AG04449 (cell line): ENCODE measurements around the gene ZRANB3.

ENCODE experiments used
- CTCF ChIA-PET: fragments of 350-600 bp; formaldehyde crosslinking; extraction: SDS; loops from one replicate; lab custom pipeline; 2021; ENCODE audit warnings: antibody characterized with exemption; lab: Yijun Ruan, JAX
- POLR2A ChIA-PET: fragments of 400-600, 350-600 bp; formaldehyde crosslinking; extraction: SDS; loops from one replicate; lab custom pipeline; 2020; ENCODE audit warnings: antibody characterized with exemption, inconsistent platforms; lab: Yijun Ruan, JAX
- DNase-seq: peaks from one replicate; pipeline ENCODE4 v3.0.0-alpha.2; 2010; ENCODE audit warnings: low read depth, low spot score
- H3K4me3 ChIP-seq: 2 replicates; pipeline ENCODE4 v1.5.1; 2011; ENCODE audit warnings: low read depth, mild to moderate bottlenecking, control low read depth, low read length
- TF ChIP-seq, protein P1 (sequence below): IDR thresholded peaks from one replicate; pipeline ENCODE4 v1.5.1; 2011; ENCODE audit warnings: mild to moderate bottlenecking, moderate library complexity, low read length, control low read depth, inconsistent platforms; ENCODE audit not compliant: insufficient read depth; ENCODE audit errors: missing control alignments

The ZRANB3 gene

DNA sequence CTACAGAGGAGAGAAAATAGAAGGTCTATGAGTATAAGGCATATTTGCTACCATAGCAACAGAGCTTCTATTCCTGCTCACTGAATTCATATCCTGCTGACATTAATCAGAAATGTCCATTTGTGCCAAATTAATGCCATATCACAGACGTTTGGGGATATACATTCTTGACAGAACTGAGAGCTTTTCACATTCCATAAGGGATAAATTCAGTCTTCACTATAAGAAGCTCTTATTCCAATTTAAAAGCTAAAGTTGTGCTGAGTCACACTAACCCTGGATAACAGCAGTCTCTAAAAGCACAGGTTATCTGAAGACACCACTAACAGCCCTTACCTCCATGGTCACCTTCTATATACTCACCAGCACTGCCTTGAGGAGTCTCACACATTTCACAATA lies 300.9 kb downstream of the ZRANB3 start:
- POLR2A ChIA-PET = no interaction called here
- CTCF ChIA-PET = interaction anchor here (0.9 kb wide), 1 partner anchor 12 kb away, joined by 3 read pairs; no protein-coding TSS in a partner anchor

DNA sequence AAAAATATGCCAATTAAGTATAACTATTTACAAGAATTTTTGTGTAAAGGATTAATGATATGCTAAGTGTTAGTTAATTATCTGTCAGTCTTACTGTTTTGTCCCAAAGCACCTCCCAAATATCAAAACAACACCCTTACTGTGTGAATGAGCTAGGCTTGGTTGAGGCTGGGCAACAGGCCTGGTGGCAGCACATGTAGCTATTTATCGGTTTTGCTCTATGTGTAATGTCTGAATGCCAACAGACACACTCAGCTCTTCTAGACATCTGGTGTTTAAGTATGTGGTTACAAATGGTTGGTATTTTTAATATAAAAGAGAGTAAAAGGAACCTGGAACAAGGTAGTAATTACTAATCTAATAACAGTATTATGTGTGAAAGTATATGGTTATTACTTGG lies 303.6 kb downstream of the ZRANB3 start:
- POLR2A ChIA-PET = no interaction called here
- DNase-seq = no peak
- CTCF ChIA-PET = no interaction called here
- TF ChIP-seq, protein P1, sequence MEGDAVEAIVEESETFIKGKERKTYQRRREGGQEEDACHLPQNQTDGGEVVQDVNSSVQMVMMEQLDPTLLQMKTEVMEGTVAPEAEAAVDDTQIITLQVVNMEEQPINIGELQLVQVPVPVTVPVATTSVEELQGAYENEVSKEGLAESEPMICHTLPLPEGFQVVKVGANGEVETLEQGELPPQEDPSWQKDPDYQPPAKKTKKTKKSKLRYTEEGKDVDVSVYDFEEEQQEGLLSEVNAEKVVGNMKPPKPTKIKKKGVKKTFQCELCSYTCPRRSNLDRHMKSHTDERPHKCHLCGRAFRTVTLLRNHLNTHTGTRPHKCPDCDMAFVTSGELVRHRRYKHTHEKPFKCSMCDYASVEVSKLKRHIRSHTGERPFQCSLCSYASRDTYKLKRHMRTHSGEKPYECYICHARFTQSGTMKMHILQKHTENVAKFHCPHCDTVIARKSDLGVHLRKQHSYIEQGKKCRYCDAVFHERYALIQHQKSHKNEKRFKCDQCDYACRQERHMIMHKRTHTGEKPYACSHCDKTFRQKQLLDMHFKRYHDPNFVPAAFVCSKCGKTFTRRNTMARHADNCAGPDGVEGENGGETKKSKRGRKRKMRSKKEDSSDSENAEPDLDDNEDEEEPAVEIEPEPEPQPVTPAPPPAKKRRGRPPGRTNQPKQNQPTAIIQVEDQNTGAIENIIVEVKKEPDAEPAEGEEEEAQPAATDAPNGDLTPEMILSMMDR = no peak
- H3K4me3 ChIP-seq = no peak overlapping the region

More for the DNA sequence above, 300.9 kb downstream of the ZRANB3 start:
- TF ChIP-seq, protein P1 = no peak
- no peak overlapping the region for H3K4me3 ChIP-seq
- DNase-seq = no peak

DNA sequence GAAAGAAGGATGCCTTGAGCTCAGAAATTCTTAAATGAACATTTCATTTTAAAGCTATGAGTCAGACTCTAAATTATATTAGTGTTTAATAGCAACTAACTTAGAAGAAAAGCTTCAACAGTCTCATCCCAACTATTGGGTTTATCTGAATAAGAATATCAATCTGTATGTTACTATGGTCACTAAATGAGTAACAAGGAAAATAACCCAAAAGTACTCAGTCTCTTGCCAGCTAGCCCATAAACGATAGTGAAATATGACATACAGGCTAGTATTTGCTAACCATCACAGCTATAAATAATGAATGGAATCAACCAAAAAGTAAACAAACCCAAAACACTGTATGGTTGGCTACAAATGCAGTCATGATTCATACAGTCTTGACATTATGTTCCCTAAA lies 304.1 kb downstream of the ZRANB3 start:
- no peak overlapping the region for H3K4me3 ChIP-seq
- no peak for DNase-seq
- POLR2A ChIA-PET = no interaction called here
- TF ChIP-seq, protein P1 = no peak
- CTCF ChIA-PET = no interaction called here

DNA sequence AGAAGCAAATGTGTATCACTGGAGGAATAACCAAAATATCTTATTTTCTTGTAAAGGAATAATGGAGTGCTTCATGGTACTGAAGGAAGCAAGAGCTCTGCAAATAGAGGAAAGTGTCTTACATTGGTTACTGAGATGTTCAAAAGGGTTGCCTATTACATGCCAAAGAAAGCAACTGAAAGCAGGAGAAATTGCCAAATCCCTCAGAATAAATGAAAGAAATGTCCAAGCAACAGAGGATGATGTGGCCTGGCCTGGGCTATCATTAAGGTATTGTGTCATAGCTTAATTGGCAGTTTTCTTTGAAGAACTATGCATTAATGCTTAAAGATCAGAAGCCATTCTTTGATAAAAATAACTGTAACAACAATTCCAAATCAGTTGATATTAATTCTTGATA lies 305.2 kb downstream of the ZRANB3 start:
- TF ChIP-seq, protein P1 = no peak
- POLR2A ChIA-PET = no interaction called here
- H3K4me3 ChIP-seq = no peak overlapping the region
- DNase-seq = no peak
- CTCF ChIA-PET = no interaction called here

DNA sequence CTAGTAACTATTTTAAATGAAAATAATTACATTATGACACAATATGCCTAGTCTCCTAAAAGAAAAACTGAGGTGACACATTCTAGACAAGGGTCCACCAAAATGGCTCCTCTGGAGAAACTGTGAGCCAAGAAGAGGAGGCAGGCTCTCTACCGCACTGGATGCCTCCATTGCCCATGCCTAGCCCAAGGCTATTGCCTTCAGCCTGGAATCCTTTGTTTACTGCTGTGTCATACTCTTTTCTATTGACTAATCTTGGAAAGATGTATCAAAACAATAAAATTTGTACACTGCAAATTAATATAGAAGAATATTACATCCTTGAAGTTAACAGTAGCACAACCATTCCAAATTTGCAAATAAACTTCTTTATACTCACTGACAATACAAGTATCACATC lies 311.8 kb downstream of the ZRANB3 start:
- ChIA-PET POLR2A (no interaction called here), CTCF (no interaction called here)
- DNase-seq = no peak
- no peak overlapping the region for H3K4me3 ChIP-seq
- TF ChIP-seq, protein P1 = no peak

DNA sequence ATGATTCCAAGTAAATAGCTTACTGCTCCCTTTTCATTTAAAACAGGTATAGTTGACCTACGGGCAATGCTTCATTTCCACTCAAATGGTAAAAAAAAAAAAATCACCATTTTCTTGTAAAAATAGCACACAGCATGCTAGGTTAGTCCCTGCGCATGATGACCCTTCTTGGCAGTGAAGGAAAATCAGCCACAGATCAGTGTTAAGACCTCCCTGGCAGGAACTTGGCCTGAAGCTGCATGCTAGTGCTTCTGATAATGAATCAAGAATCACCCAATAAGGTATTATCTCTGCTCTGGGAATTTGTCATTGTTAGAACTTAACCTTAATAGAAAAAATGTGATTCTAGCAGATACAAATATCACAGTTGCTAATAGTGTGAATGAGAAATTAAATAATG lies 312.6 kb downstream of the ZRANB3 start:
- POLR2A ChIA-PET = no interaction called here

More for the DNA sequence above, 312.6 kb downstream of the ZRANB3 start:
- TF ChIP-seq, protein P1 = no peak
- DNase-seq = no peak
- H3K4me3 ChIP-seq = no peak overlapping the region
- CTCF ChIA-PET = no interaction called here
